ENCODE data around the gene CABP4. TPM values are rescaled to one million over a fixed set of nuclear protein-coding genes. Genes with fewer than 3 reads are reported as not detected.

CABP4 gene
- total RNA-seq, 6 experiments from 2014 or later = not detected

- Mint-ChIP-seq H3K4me3 (peak overlapping the region; percentile 91), H3K27me3 (ENCODE audit: insufficient read depth) (peaks cover 7% of the 10 kb centered on the region; the same call in 1 of the 2 replicates), H3K4me1 (ENCODE audit: low read depth) (peaks cover 10% of the 10 kb centered on the region; the same call in 1 of the 2 replicates), H3K27ac (peak overlapping the region; percentile 76), H3K9me3 (no peaks in the 10 kb centered on the region), H3K36me3 (ENCODE audit: low read depth) (no peaks in the 10 kb centered on the region; the same call in 1 of the 2 replicates)
- TF ChIP-seq CTCF (IDR thresholded peaks at IDR 0.05) = no peak
- no peak for DNase-seq
These were observed 12.4 kb upstream of the CABP4 start for GRCh38 chr11:67442504-67443404.

GRCh38 chr11:67445515-67445914, 9.6 kb upstream of the CABP4 start:
- no peak for TF ChIP-seq CTCF (IDR thresholded peaks at IDR 0.05)
- H3K9me3 Mint-ChIP-seq = no peaks in the 10 kb centered on the region
- H3K27ac Mint-ChIP-seq = no peak overlapping the region
- DNase-seq = no peak
- peaks cover 10% of the 10 kb centered on the region; the same call in 1 of the 2 replicates for H3K4me1 Mint-ChIP-seq (ENCODE audit: low read depth)
- peaks cover 12% of the 10 kb centered on the region for H3K27me3 Mint-ChIP-seq (ENCODE audit: insufficient read depth)
- H3K4me3 Mint-ChIP-seq = no peak overlapping the region
- no peaks in the 10 kb centered on the region; the same call in 1 of the 2 replicates for H3K36me3 Mint-ChIP-seq (ENCODE audit: low read depth)

GRCh38 chr11:67448220-67448609, 6.9 kb upstream of the CABP4 start:
- no peak for DNase-seq
- peaks cover 18% of the 10 kb centered on the region for H3K27me3 Mint-ChIP-seq (ENCODE audit: insufficient read depth)
- H3K36me3 Mint-ChIP-seq (ENCODE audit: low read depth) = no peaks in the 10 kb centered on the region
- TF ChIP-seq CTCF (IDR thresholded peaks at IDR 0.05) = no peak
- H3K4me1 Mint-ChIP-seq (ENCODE audit: low read depth) = no peaks in the 10 kb centered on the region
- H3K9me3 Mint-ChIP-seq = no peaks in the 10 kb centered on the region
- H3K27ac Mint-ChIP-seq = no peak overlapping the region
- H3K4me3 Mint-ChIP-seq = no peak overlapping the region

- H3K9me3 Mint-ChIP-seq = no peaks in the 10 kb centered on the region
- H3K36me3 Mint-ChIP-seq (ENCODE audit: low read depth) = no peaks in the 10 kb centered on the region
- no peak overlapping the region for H3K27ac Mint-ChIP-seq
- TF ChIP-seq CTCF (IDR thresholded peaks at IDR 0.05) = no peak
- H3K4me3 Mint-ChIP-seq = no peak overlapping the region
- no peak for DNase-seq
- no peaks in the 10 kb centered on the region for H3K4me1 Mint-ChIP-seq (ENCODE audit: low read depth)
- H3K27me3 Mint-ChIP-seq (ENCODE audit: insufficient read depth) = peaks cover 18% of the 10 kb centered on the region
These were observed 5.9 kb upstream of the CABP4 start for GRCh38 chr11:67449116-67449844.

- peaks cover 18% of the 10 kb centered on the region for H3K27me3 Mint-ChIP-seq (ENCODE audit: insufficient read depth)
- DNase-seq = no peak
- H3K36me3 Mint-ChIP-seq (ENCODE audit: low read depth) = no peaks in the 10 kb centered on the region
- no peak overlapping the region for H3K27ac Mint-ChIP-seq
- H3K4me3 Mint-ChIP-seq = no peak overlapping the region
- no peaks in the 10 kb centered on the region for H3K4me1 Mint-ChIP-seq (ENCODE audit: low read depth)
- no peaks in the 10 kb centered on the region for H3K9me3 Mint-ChIP-seq
- no peak for TF ChIP-seq CTCF (IDR thresholded peaks at IDR 0.05)
These were observed 4.1 kb upstream of the CABP4 start for GRCh38 chr11:67450796-67451657.

Data from HFFc6 (cell line).